ENCODE data around the gene BCAM.

GRCh38 chr19:44796701-44797115, 12.2 kb upstream of the BCAM start:
- no peak for TF ChIP-seq POLR2A (IDR thresholded peaks at IDR 0.05; ENCODE audit: low read depth, low read length)
- TF ChIP-seq TAF1 (IDR thresholded peaks at IDR 0.05; ENCODE audit: borderline replicate concordance, low read depth, low read length) = no peak
- no peak for TF ChIP-seq POLR2AphosphoS5 (IDR thresholded peaks at IDR 0.05; ENCODE audit: low read depth, low read length)
